Stimulated activated CD8-positive, alpha-beta memory T cell treated with anti-CD3 and anti-CD28 coated beads, Interleukin-7, amount 100 ng/mL, for 48 hours (primary cell): ENCODE data around the gene SCNN1A.
"Not testable (repeated sequence)": the region's sequence is repeated elsewhere in the genome, so short reads cannot be mapped to it uniquely, and the experiment has no call there.

Experiments used
- DNase-seq, 2 donors: peaks; one replicate each; pipeline ENCODE4 v3.0.0-alpha.2; 2020; ENCODE audit warnings: low read depth in 1 of 2; ENCODE audit errors: extremely low read depth in 1 of 2

Gene SCNN1A

DNA sequence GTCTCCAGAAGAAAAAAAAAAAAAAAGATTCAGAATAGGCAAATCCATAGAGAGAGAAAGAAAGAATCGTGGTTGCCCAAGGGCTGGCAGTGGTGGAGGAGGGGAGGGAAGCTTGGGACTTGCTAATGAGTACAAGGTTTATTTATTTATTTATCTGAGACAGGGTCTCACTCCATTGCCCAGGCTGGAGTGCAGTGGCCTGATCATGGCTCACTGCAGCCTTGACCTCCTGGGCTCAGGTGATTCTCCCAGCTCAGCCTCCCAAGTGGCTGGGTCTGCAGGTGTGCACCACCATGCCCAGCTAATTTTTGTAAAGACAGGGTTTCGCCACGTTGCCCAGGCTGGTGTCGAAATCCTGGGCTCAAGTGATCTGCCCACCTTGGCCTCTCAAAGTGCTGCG is 23.7 kb downstream of the SCNN1A start:
- DNase-seq = no peak

DNA sequence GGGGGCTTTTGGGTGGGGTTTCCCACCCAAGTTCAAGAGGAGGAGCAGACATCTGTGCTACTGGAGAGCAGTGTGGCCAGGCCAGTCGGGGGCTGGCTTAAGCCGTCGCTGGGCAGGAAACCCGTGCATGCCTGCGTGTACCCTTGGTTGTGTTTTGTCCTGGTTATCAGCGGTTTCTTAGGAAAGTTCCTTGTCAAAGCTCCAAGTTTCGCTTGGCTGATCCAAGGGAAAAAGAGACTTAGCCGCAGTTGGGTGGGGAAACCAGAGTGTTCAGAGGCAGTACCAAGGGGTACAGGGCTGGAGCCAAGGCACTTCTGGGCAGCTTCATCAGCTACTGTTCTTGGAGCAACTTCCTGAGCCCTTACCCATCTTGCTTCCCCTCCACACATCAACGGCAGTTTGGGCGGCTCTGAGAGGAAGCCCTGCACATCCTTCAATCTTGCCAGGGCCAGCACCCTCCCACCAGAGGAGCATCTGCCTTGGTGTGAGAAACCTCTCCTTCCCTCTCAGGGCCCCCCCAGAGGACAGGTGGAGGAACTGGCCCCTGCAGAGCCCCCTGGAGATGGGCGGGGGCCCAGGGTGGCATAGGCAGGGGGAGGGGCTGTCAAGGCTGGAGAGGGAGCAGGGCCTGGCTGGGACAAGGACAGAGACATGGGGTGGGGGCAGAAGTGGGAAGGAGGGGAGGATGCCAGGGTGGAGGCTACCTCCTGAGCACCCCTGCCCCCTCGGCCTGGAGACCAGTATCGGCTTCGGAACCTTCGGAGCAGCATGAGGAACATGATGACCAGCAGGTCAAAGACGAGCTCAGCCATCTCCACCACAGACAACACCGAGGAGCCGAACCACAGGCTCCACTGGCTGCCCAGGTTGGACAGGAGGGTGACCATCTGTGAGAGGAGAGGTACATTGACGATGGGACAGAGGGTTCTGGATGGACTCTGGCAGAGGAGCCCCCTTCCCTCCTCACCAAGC is 27.7 kb downstream of the SCNN1A start:
- no peak for DNase-seq

DNA sequence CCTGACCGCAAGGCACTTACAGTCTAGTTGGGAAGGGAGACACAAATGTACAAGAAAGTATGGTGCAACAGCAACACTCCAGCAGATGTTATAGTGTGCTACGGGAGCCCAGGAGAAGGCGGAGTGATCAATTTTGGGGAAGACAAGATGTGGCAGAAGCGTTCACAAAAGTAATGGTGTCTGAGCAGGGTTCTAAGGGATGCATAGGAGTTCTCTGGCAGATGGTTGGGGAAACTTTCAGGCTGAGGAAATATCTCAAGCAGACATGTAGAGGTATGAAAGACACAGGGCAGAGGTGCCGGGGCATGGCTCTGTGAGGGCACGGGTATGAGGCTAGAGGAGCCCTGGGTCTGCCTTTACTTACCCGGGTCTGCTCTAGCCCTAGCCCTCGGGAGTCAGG is 28.4 kb downstream of the SCNN1A start:
- DNase-seq = no peak

DNA sequence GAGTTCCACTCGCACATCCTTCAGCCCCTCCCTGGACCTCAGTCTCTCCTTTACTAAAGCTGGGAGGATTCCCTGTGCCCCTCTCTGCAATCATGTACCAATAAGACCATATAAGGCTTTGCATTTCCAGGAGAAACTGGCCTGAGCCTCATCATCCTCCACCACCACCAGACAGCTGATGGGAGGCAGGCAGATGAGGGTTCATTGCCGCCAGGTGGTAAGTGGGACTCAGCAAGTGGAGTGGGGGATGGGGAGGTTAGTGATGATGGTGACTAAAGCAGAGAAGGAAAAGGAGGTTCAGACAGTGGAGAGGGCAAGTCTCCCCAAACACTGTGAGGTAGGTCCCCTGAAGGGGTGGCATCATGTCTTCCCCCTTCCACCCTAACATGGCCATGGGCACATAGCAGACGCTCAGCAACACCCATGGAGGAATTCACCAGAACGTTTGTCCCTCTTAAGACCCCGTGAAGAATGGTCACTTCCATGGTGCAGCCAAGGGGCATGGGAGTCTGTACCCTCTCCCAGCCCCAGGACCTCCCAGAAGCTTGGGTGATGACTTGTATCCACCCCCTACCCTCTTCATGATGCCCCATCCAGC is 29.0 kb downstream of the SCNN1A start:
- DNase-seq = no peak

DNA sequence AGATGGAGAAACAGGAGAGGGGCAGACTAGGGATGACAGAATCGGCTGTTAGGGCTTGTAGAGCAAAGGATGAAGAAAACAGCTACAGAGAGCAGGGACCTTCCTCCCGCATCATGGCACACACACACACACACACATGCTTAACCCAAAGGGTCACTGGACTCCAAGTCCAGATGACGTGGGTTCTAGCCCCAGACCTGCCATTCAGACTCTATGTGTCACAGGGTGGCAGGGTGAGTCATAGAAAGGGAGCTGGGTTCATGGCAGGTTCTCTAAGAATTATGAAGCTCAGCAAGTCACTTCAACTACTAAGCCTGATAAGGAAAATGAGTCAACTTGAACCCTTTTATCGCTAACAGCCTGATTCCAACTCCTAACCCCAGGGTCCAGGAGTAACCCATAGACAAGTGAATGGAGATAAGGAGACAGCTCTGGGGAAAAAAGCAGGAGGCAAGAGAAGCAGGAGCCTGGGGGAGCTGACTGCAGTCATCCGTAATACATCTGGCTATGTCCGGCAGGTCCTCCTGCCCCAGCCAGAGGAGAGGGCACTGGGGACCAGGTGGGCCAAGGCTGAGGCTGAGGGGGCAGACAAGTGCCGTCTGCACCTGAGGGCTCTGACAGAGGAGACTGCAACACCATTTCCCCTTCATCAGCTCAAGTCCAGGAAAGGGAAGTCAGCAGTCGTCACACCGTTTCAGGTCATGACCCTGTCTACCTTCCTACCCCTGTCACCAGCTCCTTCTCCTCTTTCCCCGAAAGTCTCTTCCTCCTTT is 29.9 kb downstream of the SCNN1A start:
- DNase-seq = peak in 1 of 2 donors; percentile 70

DNA sequence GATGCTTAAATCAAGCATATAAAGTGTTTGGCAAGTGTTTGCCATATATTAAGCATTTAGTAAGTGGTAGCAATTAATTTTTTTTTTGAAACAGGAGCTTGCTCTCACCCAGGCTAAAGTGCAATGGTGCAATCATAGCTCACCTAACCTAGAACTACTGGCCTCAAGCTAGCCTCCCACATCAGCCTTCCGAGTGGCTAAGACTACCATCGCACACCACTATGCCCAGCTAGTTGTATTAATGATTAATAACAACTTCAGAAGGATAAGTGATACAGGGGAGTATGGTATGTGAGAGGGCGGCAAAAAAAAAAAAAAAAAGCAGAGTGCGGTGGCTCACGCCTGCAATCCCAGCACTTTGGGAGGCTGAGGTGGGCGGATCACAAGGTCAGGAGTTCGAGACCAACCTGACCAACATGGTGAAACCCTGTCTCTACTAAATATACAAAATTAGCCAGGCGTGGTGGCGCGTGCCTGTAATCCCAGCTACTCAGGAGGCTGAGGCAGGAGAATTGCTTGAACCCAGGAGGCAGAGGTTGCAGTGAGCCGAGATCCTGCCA is 31.2 kb downstream of the SCNN1A start:
- DNase-seq = not testable (repeated sequence)

DNA sequence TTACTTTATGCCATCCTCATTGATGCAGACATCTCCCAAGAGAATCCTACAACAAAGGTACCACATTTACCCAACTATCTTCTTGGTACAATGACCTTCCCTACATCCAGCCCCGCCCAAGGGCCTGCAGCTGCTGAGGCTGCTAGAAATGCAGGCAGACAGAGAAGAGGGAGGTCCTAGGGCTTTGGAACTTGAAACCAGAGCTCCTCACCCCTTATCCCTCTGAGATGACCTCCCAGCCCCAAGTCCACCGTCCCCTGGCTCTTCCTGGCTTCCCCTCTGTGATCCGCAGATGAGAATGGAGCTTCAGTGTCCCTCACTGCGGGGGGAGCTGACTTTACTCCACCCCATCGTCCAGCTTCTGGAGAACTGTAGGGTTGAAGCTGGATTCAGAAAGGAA is 31.8 kb downstream of the SCNN1A start:
- DNase-seq = no peak

DNA sequence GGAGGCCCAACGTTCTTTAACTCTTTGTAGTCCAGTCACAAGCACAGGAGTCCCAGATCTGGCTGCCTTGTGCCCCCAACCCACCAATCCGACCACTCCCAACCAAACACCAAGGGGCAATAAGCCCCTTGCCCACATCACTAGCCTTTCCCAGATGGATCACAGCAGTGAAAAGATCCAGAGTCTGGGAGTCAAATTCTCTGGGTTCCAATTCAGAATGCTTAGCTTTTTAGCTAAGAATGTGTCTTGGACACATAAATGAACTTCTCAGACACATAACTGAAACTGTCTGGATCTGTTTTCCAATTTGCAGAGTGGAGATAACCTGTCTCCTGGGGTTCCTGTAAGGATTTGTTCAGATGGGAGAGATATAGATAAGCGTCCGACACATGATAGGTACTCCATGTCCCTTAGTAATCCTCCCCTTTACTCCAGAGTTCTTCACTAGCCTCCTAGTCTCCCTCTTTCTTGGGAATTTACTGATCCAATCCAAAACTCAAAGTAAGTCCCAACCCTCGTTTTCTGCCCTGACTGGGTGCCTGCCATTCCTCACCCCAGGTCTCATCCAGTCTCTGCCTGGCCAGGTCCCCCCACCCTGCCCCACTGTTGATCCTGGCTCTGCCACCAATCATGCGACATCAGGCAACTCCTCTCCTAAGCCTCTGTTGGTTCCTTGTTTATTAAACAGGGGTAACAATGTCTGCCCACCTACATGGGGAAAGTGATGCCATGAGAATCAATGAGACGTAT is 33.0 kb downstream of the SCNN1A start:
- DNase-seq = no peak

DNA sequence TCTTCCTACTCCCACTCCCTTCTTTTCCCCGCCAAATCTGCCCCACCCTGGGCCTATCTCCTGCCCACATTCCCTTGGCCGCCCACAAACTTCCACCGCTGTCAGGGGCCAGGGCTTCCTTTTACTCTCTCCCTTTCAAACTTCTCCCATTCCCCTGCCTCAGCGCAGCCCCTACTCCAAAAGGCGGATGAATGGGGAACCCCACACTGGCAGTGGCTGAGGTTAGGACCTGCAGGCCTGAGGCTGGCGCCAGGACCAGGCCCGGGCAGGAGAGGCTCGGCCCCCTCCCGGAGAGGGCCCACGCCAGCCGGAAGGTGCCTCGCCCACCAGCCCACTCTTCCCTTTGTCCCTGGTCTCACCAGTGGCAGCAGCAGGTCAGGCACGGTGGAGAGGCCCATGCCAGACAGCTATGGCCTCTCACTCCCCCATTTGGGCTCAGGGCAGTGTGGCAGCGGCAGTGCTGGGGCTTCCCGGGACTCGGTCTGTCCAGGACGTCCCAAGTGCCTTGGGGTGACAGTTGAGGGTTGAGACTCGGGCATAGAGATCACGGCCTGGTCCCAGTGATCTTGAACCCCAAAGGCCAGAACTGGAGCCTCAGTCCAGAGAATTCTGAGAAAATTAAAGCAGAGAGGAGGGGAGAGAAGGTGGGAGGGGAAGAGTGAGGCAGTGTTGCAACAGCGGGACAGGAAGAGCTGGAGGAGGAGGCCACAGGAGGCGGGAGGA is 33.8 kb downstream of the SCNN1A start, which contains the start of gene TNFRSF1A:
Gene TNFRSF1A, minus strand, starts transcription at position 660 of the 723 bp plus-strand sequence. Its CDS starts 262 bp downstream, at position 398.
- no peak for DNase-seq

DNA sequence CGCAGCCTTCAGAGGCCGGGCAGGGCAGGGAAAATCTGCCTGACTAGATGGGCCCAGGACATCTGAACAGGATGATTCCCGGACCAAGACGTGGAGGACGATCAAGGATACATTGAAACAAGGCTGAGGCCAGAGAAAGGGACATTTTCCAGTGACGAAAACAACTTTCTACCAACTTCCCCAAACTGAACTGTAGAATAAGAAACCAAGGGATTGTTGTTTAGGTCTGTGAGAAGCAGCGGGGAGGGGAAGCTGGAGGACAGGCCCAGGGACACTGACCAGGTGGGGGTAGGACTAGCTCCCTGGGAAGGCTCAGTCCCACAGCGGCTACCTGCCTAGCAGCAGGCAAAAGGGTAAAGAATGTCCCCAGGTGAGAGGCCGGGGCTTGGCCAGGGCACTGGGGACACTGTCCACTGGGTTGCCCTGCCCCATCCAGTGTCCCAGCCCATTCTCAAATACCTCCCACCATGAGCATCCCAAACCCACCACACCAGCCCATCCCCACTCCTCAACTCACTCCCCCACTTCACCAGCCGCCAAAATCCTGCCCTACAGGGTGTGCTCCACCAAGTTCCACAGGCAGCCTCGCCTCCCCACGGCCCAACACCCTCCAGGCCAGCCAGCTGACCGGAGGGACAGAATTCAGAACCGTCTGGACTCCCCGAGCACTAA is 34.5 kb downstream of the SCNN1A start:
- no peak for DNase-seq

DNA sequence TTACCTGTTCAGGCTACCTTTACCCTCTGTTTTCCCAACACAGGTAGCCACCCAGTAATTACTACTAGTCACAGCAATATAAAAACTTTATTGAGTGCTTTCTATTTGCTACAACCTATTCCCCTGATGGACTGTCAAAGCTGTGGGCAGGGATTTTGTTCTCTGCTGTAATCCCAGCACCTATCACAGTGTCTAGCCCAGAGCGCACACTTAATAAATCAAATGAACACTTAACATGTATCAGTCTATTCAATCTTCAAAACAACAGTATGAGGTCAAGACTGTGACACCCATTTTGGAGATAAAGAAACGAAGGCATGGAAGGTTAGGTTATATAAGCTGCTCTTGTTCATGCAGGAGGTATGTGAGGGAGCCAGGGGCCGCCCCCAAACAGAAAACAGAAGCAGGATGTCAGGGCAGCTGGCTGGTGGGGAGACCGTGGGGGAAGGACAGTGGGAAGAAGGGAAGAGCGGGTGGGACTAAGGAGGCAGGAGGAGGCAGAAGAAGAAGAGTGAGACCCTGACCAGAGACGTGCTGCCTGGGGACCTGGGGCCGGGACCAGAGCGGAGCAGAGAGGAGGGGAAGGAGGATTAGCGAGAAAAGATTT is 35.2 kb downstream of the SCNN1A start:
- DNase-seq = no peak

DNA sequence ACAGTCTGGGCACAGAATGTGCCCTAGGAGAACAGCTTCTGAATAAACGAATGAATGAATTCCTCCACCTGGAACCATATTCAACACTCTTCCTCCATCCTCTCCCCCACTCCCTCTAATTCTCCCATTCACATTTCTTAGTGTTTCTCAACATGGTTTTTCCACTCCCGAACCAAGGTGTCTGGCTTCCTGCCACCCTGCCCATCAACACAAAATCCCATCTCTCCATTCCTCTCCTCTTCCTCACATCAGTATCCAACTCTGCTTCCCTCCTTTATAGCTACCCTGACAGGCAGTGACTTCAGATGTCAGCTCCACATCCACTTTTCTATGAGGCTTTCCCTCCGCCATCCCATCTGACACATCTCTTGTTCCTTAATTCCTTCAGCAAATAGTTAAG is 36.4 kb downstream of the SCNN1A start:
- DNase-seq = no peak

DNA sequence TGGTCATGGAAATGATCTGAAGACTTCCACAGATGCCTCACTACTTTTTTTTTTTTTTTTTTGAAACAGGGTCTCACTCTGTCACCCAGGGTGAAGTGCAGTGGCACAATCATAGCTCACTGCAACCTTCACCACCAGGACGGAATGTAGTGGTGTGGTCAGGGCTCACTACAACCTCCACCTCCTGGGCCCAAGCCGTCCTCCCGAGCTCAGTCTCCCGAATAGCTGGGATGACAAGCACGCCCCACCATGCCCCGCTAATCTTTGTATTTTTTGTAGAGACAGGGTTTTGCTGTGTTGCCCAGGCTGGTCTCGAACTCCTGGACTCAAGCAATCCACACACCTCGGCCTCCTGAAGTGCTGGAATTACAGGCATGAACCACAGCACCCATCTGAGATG is 36.8 kb downstream of the SCNN1A start:
- DNase-seq = not testable (repeated sequence)

DNA sequence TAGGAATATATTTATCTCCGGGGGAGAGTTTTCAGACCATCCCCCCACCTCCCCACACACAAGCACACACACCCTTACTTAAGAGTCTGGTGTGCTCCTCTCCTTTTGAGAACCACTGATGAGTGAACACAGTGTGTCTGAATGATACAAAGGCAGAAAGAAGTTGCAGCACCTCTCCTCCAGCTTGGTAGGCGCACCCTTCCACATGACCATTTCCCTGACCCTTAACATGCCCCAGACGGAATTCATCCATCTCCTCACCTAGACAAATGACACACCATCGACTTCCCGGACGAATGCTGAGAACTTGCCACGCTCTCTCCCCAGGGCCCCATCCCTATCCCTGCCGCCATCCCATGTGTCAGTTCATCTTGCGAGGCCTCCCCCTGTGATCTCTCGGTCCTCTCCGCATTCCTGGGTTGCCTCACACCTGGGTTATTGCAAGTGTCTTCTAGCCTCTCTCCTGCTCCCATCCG is 37.4 kb downstream of the SCNN1A start:
- no peak for DNase-seq

DNA sequence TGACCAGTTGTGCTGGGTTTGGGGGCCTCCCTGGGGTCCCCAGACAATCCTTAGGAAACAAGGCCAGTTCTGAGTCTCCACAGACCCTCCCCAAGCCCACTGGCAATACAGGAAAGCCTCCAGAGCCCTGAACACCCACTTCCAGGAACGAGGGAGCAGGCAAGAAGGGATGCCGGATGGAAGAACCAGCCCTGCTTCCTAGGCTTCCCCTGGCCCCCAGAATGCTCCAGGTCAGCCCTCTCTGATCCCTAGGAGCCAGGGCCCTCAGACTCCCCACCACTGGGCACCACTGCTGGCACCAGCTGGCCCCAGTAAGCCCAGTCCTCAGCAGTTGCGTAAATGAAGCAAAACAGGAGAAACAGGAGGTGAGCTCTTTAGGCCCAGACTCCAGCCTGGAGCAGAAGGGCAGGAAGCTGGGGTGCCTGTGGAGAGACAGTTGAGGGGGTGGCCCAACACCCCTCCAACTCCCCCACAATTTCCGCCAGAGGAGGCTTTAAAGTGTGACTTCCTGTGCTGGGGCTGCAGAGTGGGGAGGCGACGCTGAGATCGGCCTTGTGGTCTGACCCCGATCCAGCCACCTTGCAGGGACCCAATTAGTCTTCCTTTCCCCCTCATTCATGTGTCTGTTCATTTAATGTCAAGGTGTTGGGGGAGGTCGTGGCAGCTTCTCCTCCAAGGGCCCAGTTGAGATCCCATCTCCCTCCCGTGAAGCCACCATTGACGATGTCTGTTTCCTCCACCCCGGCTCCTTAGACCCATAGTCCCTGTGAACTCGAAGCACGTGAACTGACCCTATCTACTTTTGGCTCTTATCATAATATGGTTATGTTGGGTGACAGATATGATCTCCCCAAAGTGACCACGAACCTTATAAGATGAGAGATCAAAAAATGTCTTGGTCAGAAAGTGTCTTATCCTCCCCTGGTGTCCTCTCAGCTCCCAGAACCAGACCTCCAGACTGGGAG is 38.2 kb downstream of the SCNN1A start:
- no peak for DNase-seq

DNA sequence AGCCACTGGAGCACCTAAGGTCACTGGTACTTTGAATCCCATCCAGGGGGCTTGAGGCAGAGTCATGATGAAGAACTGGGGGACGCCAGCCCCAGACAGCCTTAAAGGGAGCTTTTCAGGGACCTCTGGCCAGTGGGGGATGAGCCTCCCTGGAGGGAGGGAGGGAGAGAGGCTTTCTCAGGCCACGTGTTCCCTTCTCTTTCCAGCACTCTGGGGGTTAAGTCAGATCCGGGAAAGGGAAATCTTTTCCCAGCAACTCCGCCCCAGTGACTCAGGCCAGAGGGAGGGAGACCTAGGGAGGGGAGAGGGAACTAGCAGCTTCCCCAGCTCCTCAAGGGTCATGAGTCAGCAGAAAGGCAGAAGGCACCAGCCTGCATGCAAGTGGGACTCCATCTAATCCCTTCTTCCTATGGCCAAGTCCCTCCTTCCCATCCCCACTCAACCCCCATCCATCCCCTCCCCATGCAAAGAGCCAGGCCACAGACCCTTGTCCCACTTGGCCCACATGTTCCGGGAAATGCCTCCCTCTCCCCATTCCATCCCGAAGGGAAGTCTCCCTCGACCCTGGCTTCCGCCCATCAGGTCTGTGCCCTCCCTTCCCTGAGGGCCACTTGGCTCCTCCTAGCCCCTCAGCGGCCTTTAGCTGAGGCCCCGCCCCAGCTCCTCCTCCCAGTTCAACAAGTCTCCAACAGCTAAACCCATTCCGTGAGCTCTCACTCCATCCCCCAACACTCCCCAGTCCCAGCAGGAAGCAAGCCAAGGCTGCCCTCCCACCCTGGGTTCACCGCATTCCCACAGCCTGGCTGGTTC is 39.1 kb downstream of the SCNN1A start:
- peak in 1 of 2 donors; percentile 61 for DNase-seq
